Ectodermal cell (in vitro differentiated cells): ENCODE data around the gene GTPBP3.

Experiments
- H3K27ac ChIP-seq: 2 replicates; pipeline ENCODE4 v1.7.0; 2013; ENCODE audit warnings: mild to moderate bottlenecking, low read depth, low read length; ENCODE audit not compliant: insufficient read depth, poor library complexity, severe bottlenecking
- H3K27me3 ChIP-seq: 2 replicates; pipeline ENCODE4 v1.7.0; 2013; ENCODE audit warnings: mild to moderate bottlenecking, low read length; ENCODE audit not compliant: insufficient read depth, control insufficient read depth, poor library complexity, severe bottlenecking
- H3K36me3 ChIP-seq: one replicate; pipeline ENCODE4 v1.7.0; 2013; ENCODE audit warnings: low read length; ENCODE audit not compliant: control insufficient read depth, insufficient read depth
- H3K4me1 ChIP-seq: one replicate; pipeline ENCODE4 v1.7.0; 2013; ENCODE audit warnings: low read length; ENCODE audit not compliant: control insufficient read depth, insufficient read depth
- H3K4me3 ChIP-seq: 2 replicates; pipeline ENCODE4 v1.7.0; 2013; ENCODE audit warnings: low read depth, low read length, control low read depth; ENCODE audit not compliant: insufficient read depth
- H3K9me3 ChIP-seq: 2 replicates; pipeline ENCODE4 v1.7.0; 2013; ENCODE audit warnings: mild to moderate bottlenecking, low read length, moderate library complexity; ENCODE audit not compliant: control insufficient read depth
- WGBS, 2 experiments: methylation state at CpG; one replicate each; pipeline ENCODE4 v1.1.7; 2013; ENCODE audit warnings: missing lambda C conversion rate in 2 of 2; 5-methylcytosine and 5-hydroxymethylcytosine counted together

The GTPBP3 gene

GRCh38 chr19:17329366-17330261 is 7.7 kb upstream of the GTPBP3 start:
- 88 to 90% methylated on average over 51 of the region's 51 CpGs for WGBS, 2 experiments
- Histone ChIP-seq H3K4me3 (no peak overlapping the region), H3K27ac (no peak overlapping the region), H3K9me3 (no peaks in the 10 kb centered on the region), H3K4me1 (peaks cover 9% of the 10 kb centered on the region), H3K36me3 (peaks cover 9% of the 10 kb centered on the region), H3K27me3 (peaks cover 12% of the 10 kb centered on the region)

DNA sequence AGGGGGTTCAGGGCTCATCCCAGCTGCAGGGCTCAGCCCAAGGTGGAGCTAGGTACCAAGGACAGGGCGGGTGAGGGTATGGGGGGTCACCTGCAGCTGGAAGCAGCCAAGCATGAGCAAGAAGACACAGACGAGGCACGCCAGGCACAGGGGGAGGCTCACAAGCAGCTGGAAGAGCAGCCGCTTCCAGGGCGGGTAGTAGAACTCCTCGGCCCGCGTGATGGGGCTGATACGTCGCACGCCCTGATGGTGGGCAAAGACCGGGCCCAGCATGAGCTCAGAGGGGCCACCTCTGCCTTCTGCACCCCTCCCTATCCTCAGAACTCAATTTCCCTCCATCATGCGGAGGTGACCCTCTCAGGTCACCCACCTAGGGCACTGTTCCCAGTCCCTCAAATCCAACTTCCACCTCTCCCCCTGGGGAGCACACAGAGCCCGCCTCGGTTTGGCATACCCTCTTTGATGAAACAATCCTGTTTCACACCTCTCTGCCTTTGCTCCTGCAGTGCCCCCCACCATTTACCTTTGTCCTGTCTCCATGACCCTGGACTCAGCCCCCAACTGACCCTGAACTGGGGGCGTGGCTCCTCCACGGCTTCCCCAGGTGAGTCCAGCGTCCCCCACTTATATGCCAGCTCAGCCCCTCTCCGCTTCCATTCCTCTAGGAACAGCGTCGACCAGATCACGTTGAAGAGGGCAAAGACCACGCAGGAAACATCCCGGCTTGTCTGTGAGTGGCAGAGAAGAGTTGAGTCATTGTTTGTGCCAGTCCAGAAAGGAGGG is 6.9 kb upstream of the GTPBP3 start:
- no peak overlapping the region for H3K27ac ChIP-seq
- no peak overlapping the region for H3K4me3 ChIP-seq
- peaks cover 12% of the 10 kb centered on the region for H3K27me3 ChIP-seq
- H3K9me3 ChIP-seq: no peaks in the 10 kb centered on the region
- H3K4me1 ChIP-seq: peaks cover 9% of the 10 kb centered on the region
- 92 to 94% methylated on average over 24 of the region's 24 CpGs for WGBS, 2 experiments
- peaks cover 5% of the 10 kb centered on the region for H3K36me3 ChIP-seq

GRCh38 chr19:17331045-17331558 is 6.3 kb upstream of the GTPBP3 start:
- Histone ChIP-seq H3K36me3 (peaks cover 5% of the 10 kb centered on the region), H3K4me1 (peaks cover 9% of the 10 kb centered on the region), H3K4me3 (no peak overlapping the region), H3K9me3 (no peaks in the 10 kb centered on the region), H3K27ac (no peak overlapping the region), H3K27me3 (peaks cover 12% of the 10 kb centered on the region)
- WGBS, 2 experiments: 90 to 94% methylated on average over 13 of the region's 13 CpGs

DNA sequence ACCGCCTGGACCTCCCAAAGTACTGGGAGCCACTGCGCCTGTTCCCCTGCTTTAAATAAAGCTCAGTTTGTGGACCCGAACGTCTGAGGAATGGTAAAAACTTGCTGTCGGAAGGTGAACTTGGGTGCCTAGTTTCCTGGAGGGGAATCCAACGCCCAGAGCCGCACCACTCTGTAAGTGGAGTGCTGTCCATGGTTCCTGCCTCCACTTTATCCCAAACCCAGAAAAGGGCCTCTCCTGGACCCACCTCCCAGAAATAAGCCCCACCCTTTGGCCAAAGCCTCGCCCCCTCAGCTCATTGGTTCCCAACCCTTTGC is 5.0 kb upstream of the GTPBP3 start:
- Histone ChIP-seq H3K9me3 (no peaks in the 10 kb centered on the region), H3K27me3 (peaks cover 12% of the 10 kb centered on the region), H3K27ac (no peak overlapping the region), H3K36me3 (peaks cover 5% of the 10 kb centered on the region), H3K4me3 (no peak overlapping the region), H3K4me1 (peaks cover 1% of the 10 kb centered on the region)
- 90 to 94% methylated on average over 8 of the region's 8 CpGs for WGBS, 2 experiments

- no peaks in the 10 kb centered on the region for H3K9me3 ChIP-seq
- H3K27ac ChIP-seq: no peak overlapping the region
- H3K36me3 ChIP-seq: peaks cover 5% of the 10 kb centered on the region
- no peak overlapping the region for H3K4me3 ChIP-seq
- WGBS, 2 experiments: 94 to 95% methylated on average over 45 of the region's 45 CpGs
- H3K27me3 ChIP-seq: peaks cover 12% of the 10 kb centered on the region
- H3K4me1 ChIP-seq: peaks cover under 1% of the 10 kb centered on the region
Measured at GRCh38 chr19:17332677-17333581, 4.4 kb upstream of the GTPBP3 start.

GRCh38 chr19:17333611-17334413 is 3.5 kb upstream of the GTPBP3 start:
- Histone ChIP-seq H3K36me3 (peaks cover 5% of the 10 kb centered on the region), H3K27ac (no peak overlapping the region), H3K4me3 (peak overlapping the region; percentile 86), H3K27me3 (peaks cover 9% of the 10 kb centered on the region), H3K4me1 (peaks cover 4% of the 10 kb centered on the region), H3K9me3 (no peaks in the 10 kb centered on the region)
- WGBS, 2 experiments: 26 to 28% methylated on average over 52 of the region's 52 CpGs

- Histone ChIP-seq H3K27ac (peak within 1 kb of the TSS; percentile 57), H3K4me1 (peaks cover 4% of the 10 kb centered on the region), H3K4me3 (peak within 1 kb of the TSS; percentile 86), H3K27me3 (no peaks in the 10 kb centered on the region), H3K36me3 (peaks cover 5% of the 10 kb centered on the region), H3K9me3 (no peaks in the 10 kb centered on the region)
- 5% methylated on average over 84 to 86 of the region's 86 CpGs for WGBS, 2 experiments
Measured at GRCh38 chr19:17334414-17335409, 2.6 kb upstream of the GTPBP3 start, which contains the start of gene ANO8. TSS of gene ANO8 (minus strand) at chr19:17334855. CDS start at chr19:17334670, 185 bp downstream.

- H3K36me3 ChIP-seq: peaks cover 5% of the 10 kb centered on the region
- no peaks in the 10 kb centered on the region for H3K27me3 ChIP-seq
- H3K9me3 ChIP-seq: no peaks in the 10 kb centered on the region
- peaks cover 4% of the 10 kb centered on the region for H3K4me1 ChIP-seq
- H3K4me3 ChIP-seq: no peak overlapping the region
- WGBS, 2 experiments: 87 to 88% methylated on average over 10 of the region's 10 CpGs
- no peak overlapping the region for H3K27ac ChIP-seq
Measured at GRCh38 chr19:17335575-17335974, 1.8 kb upstream of the GTPBP3 start.
